ENCODE results near the gene SDF4. TPM values are rescaled to one million over a fixed set of nuclear protein-coding genes. Genes with fewer than 3 reads are reported as not detected.

SDF4 gene
- total RNA-seq, 2 donors from 2014 or later: 85.9 to 95.6 TPM

DNA sequence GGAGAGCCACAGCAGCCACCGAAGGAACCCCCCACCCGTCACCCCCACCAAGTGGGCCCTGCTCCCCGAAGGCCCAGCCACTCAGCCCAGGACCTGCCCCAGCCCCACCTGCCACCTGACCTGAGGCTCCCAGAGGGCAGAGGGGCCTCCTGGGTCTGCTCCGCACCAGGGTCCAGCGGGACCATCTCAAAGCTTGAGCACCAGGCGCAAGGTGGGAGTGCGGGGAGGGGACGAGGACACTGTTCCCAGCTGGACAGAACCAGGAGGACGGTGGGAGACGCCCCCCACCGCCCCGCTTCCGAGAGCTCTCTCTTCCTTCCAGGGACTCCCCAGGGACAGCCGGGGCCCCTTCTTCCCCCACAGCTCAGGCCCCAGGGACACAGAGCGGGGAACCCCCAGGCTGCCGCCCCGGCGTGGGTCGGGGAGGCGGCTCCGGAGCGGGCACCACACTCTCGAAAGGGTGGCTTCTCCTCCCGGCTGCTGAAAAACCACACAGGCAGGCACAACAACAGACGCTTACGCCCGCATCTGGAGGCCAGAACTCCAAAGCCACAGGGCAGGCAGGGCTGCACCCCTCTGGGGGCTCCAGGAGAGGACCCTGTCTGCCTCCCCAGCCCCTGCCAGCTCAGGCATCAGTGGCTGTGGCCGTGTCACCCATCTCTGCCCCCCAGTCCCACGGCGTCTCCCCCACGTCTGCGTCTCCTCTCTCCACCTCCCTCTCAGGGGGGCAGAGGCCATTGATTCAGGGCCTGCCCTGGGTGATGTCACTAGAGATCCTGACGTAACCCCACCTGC, 60.1 kb downstream of the SDF4 start:
- H3K9me3 Mint-ChIP-seq: peaks cover 11% of the 10 kb centered on the region
- no peak overlapping the region for H3K9ac ChIP-seq (ENCODE audit: extremely low read depth, low read length, poor library complexity, severe bottlenecking)
- no peak for TF ChIP-seq CTCF (conservative IDR thresholded peaks at IDR 0.05)
- H3K9me3 ChIP-seq (ENCODE audit: control insufficient read depth, low read length): no peaks in the 10 kb centered on the region
- H3K27me3 Mint-ChIP-seq (ENCODE audit: insufficient read depth): peaks cover 13% of the 10 kb centered on the region
- H3K36me3 ChIP-seq (ENCODE audit: control insufficient read depth, insufficient read depth, low read length): no peaks in the 10 kb centered on the region
- peaks cover under 1% of the 10 kb centered on the region for H3K4me1 Mint-ChIP-seq
- H3K4me1 ChIP-seq (ENCODE audit: control insufficient read depth, insufficient read depth, low read length): no peaks in the 10 kb centered on the region
- peaks cover 4% of the 10 kb centered on the region for H3K36me3 Mint-ChIP-seq (ENCODE audit: low read depth)
- no peak overlapping the region for H3K27ac ChIP-seq (ENCODE audit: low read depth, low read length)
- H3K4me3 ChIP-seq (ENCODE audit: low read length): no peak overlapping the region
- peak; percentile 50 for DNase-seq
- H3K27me3 ChIP-seq (ENCODE audit: control insufficient read depth, insufficient read depth, low read length, poor library complexity, severe bottlenecking): peaks cover 8% of the 10 kb centered on the region
- H3K4me3 Mint-ChIP-seq: no peak overlapping the region
- WGBS, 2 experiments (ENCODE audit: insufficient coverage in 1 of 2, insufficient read length in 1 of 2): 89 to 92% methylated on average over 18 to 33 of the region's 33 CpGs
- H3K27ac Mint-ChIP-seq: no peak overlapping the region

DNA sequence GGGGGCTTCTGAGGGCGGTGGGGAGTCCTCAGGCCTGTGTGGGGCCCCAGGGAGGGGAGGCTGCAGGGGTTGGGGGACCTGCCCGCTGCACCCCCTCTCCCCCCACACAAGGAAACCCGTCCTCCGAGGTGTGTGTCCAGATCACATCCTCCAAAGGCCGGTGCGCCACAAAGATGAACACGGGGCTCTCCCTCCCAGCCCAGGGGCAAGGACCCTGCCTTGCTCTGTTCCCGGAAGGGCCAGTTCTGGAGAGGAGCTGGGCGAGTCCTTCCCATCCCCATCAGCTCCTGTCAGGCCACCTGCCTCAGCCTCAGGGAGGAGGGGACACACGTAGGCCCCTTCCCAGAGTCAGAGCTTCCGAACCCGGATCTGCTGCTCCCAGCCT, 60.6 kb downstream of the SDF4 start:
- H3K36me3 ChIP-seq (ENCODE audit: control insufficient read depth, insufficient read depth, low read length): no peaks in the 10 kb centered on the region
- Mint-ChIP-seq H3K27me3 (ENCODE audit: insufficient read depth) (peaks cover 8% of the 10 kb centered on the region), H3K36me3 (ENCODE audit: low read depth) (peaks cover 3% of the 10 kb centered on the region), H3K9me3 (peaks cover 8% of the 10 kb centered on the region), H3K4me1 (no peaks in the 10 kb centered on the region), H3K4me3 (no peak overlapping the region), H3K27ac (no peak overlapping the region)
- no peak overlapping the region for H3K27ac ChIP-seq (ENCODE audit: low read depth, low read length)
- WGBS, 2 experiments (ENCODE audit: insufficient coverage in 1 of 2, insufficient read length in 1 of 2): 90 to 98% methylated on average over 7 to 12 of the region's 12 CpGs
- H3K9me3 ChIP-seq (ENCODE audit: control insufficient read depth, low read length): no peaks in the 10 kb centered on the region
- H3K4me1 ChIP-seq (ENCODE audit: control insufficient read depth, insufficient read depth, low read length): no peaks in the 10 kb centered on the region
- TF ChIP-seq CTCF (conservative IDR thresholded peaks at IDR 0.05): no peak
- no peak overlapping the region for H3K9ac ChIP-seq (ENCODE audit: extremely low read depth, low read length, poor library complexity, severe bottlenecking)
- peaks cover 2% of the 10 kb centered on the region for H3K27me3 ChIP-seq (ENCODE audit: control insufficient read depth, insufficient read depth, low read length, poor library complexity, severe bottlenecking)
- H3K4me3 ChIP-seq (ENCODE audit: low read length): no peak overlapping the region
- DNase-seq: no peak

- TF ChIP-seq CTCF (conservative IDR thresholded peaks at IDR 0.05): no peak
- H3K27ac ChIP-seq (ENCODE audit: low read depth, low read length): no peak overlapping the region
- peaks cover 3% of the 10 kb centered on the region for H3K27me3 Mint-ChIP-seq (ENCODE audit: insufficient read depth)
- no peak overlapping the region for H3K4me3 Mint-ChIP-seq
- H3K27ac Mint-ChIP-seq: no peak overlapping the region
- no peaks in the 10 kb centered on the region for H3K27me3 ChIP-seq (ENCODE audit: control insufficient read depth, insufficient read depth, low read length, poor library complexity, severe bottlenecking)
- no peak overlapping the region for H3K4me3 ChIP-seq (ENCODE audit: low read length)
- 85 to 89% methylated on average over 13 to 26 of the region's 26 CpGs for WGBS, 2 experiments (ENCODE audit: insufficient coverage in 1 of 2, insufficient read length in 1 of 2)
- H3K9me3 ChIP-seq (ENCODE audit: control insufficient read depth, low read length): no peaks in the 10 kb centered on the region
- DNase-seq: peak; percentile 43
- H3K4me1 Mint-ChIP-seq: no peaks in the 10 kb centered on the region
- no peaks in the 10 kb centered on the region for H3K4me1 ChIP-seq (ENCODE audit: control insufficient read depth, insufficient read depth, low read length)
- no peak overlapping the region for H3K9ac ChIP-seq (ENCODE audit: extremely low read depth, low read length, poor library complexity, severe bottlenecking)
- H3K36me3 Mint-ChIP-seq (ENCODE audit: low read depth): peaks cover 2% of the 10 kb centered on the region
- H3K36me3 ChIP-seq (ENCODE audit: control insufficient read depth, insufficient read depth, low read length): no peaks in the 10 kb centered on the region
- H3K9me3 Mint-ChIP-seq: peaks cover 1% of the 10 kb centered on the region
Observed at GRCh38 chr1:1170215-1171091, 61.3 kb downstream of the SDF4 start.

Measured in endodermal cell (in vitro differentiated cells).